IMR-90 (cell line): ENCODE data around the gene SERHL2. TPM values are rescaled to one million over a fixed set of nuclear protein-coding genes. Genes with fewer than 3 reads are reported as not detected.
"Not testable (repeated sequence)": the region's sequence is repeated elsewhere in the genome, so short reads cannot be mapped to it uniquely, and the experiment has no call there.

ENCODE experiments used
- ATAC-seq: fragments of 200-7000 bp; cut with Tn5 transposase; 2 replicates; pipeline ENCODE4 v1.9.1; 2020; ENCODE audit warnings: low read depth, mild to moderate bottlenecking, moderate library complexity
- BruUV-seq: library from RNA; stranded (reverse); fragments of 400-500 nt; replicated peaks from 2 replicates; lab custom pipeline; 2021; lab: Mats Ljungman, UMichigan
- CTCF ChIA-PET: fragments of 300-600 bp; formaldehyde crosslinking; extraction: SDS; loops from one replicate; lab custom pipeline; 2021; ENCODE audit warnings: antibody characterized with exemption; lab: Yijun Ruan, JAX
- POLR2A ChIA-PET: fragments of 300-600 bp; sonication (Branson Sonifier 250); formaldehyde crosslinking; loops from one replicate; lab custom pipeline; 2022; ENCODE audit warnings: antibody characterized with exemption; ENCODE audit not compliant: unreplicated experiment; lab: Charles Lee
- DNase-seq: peaks from one replicate; pipeline ENCODE4 v3.0.0; 2013
- H2AFZ ChIP-seq: replicated peaks from 2 replicates; pipeline ENCODE3; 2013; ENCODE audit warnings: low read length, mild to moderate bottlenecking; ENCODE audit not compliant: poor library complexity
- H2AK5ac ChIP-seq: 2 replicates; pipeline ENCODE4 v1.6.1; 2013; ENCODE audit warnings: low read depth, low read length, inconsistent platforms
- H2AK9ac ChIP-seq: replicated peaks from 2 replicates; pipeline ENCODE3; 2013; ENCODE audit warnings: mild to moderate bottlenecking, low read depth, low read length, moderate library complexity; ENCODE audit not compliant: poor library complexity
- H2BK120ac ChIP-seq: 2 replicates; pipeline ENCODE4 v1.6.1; 2013; ENCODE audit warnings: low read depth, low read length, inconsistent platforms
- H2BK15ac ChIP-seq: 3 replicates; pipeline ENCODE4 v1.6.1; 2013; ENCODE audit warnings: low read depth, low read length, inconsistent platforms
- H2BK20ac ChIP-seq: 2 replicates; pipeline ENCODE4 v1.6.1; 2013; ENCODE audit warnings: low read depth, mild to moderate bottlenecking, inconsistent platforms, low read length, moderate library complexity
- H2BK5ac ChIP-seq: 2 replicates; pipeline ENCODE4 v1.6.1; 2013; ENCODE audit warnings: mild to moderate bottlenecking, low read depth, low read length, inconsistent platforms; ENCODE audit not compliant: poor library complexity, severe bottlenecking
- H3K14ac ChIP-seq: replicated peaks from 2 replicates; pipeline ENCODE4 v1.6.1; 2013; ENCODE audit warnings: low read depth, low read length, inconsistent platforms
- H3K18ac ChIP-seq: 2 replicates; pipeline ENCODE4 v1.6.1; 2013; ENCODE audit warnings: low read depth, low read length, control low read depth
- H3K23ac ChIP-seq: 2 replicates; pipeline ENCODE4 v1.6.1; 2013; ENCODE audit warnings: low read depth, low read length, inconsistent platforms
- H3K27ac ChIP-seq: 2 replicates; pipeline ENCODE4 v1.5.1; 2013; ENCODE audit warnings: mild to moderate bottlenecking, control low read depth, low read length; ENCODE audit not compliant: insufficient read depth
- H3K27me3 ChIP-seq: 2 replicates; pipeline ENCODE4 v1.6.1; 2013; ENCODE audit warnings: low read length; ENCODE audit not compliant: control insufficient read depth, insufficient read depth
- H3K36me3 ChIP-seq: 2 replicates; pipeline ENCODE4 v1.6.1; 2013; ENCODE audit warnings: low read length, mixed read lengths; ENCODE audit not compliant: control insufficient read depth, insufficient read depth
- H3K4ac ChIP-seq: 2 replicates; pipeline ENCODE4 v1.6.1; 2013; ENCODE audit warnings: low read depth, low read length, inconsistent platforms
- H3K4me1 ChIP-seq: 2 replicates; pipeline ENCODE4 v1.6.1; 2013; ENCODE audit warnings: low read length, mixed read lengths; ENCODE audit not compliant: control insufficient read depth, insufficient read depth
- H3K4me2 ChIP-seq: 2 replicates; pipeline ENCODE4 v1.6.1; 2013; ENCODE audit warnings: low read depth, mild to moderate bottlenecking, control low read depth, low read length, moderate library complexity
- H3K4me3 ChIP-seq: 2 replicates; pipeline ENCODE4 v1.5.1; 2013; ENCODE audit warnings: low read depth, mild to moderate bottlenecking, control low read depth, low read length, moderate library complexity; ENCODE audit not compliant: insufficient read depth
- H3K56ac ChIP-seq: 2 replicates; pipeline ENCODE4 v1.6.1; 2013; ENCODE audit warnings: low read length, inconsistent platforms; ENCODE audit not compliant: insufficient read depth; ENCODE audit errors: extremely low read depth
- H3K79me1 ChIP-seq, 2 experiments: 2 replicates each; pipeline ENCODE4 v1.6.1; 2013; ENCODE audit warnings: low read length in 2 of 2, inconsistent platforms in 1 of 2, low read depth in 1 of 2
- H3K9ac ChIP-seq: 2 replicates; pipeline ENCODE4 v1.6.1; 2013; ENCODE audit warnings: low read depth, low read length, control low read depth
- H3K9me1 ChIP-seq: 2 replicates; pipeline ENCODE4 v1.6.1; 2013; ENCODE audit warnings: low read length, inconsistent platforms; ENCODE audit not compliant: insufficient read depth
- H3K9me3 ChIP-seq: 2 replicates; pipeline ENCODE4 v1.6.1; 2013; ENCODE audit warnings: low read length; ENCODE audit not compliant: control insufficient read depth, insufficient read depth
- H4K20me1 ChIP-seq: 2 replicates; pipeline ENCODE4 v1.6.1; 2013; ENCODE audit warnings: low read length, inconsistent platforms; ENCODE audit not compliant: insufficient read depth
- H4K5ac ChIP-seq: 2 replicates; pipeline ENCODE4 v1.6.1; 2013; ENCODE audit warnings: mild to moderate bottlenecking, low read depth, low read length, control low read depth
- H4K8ac ChIP-seq, 2 experiments: 2 replicates each; pipeline ENCODE4 v1.6.1; 2013; ENCODE audit warnings: low read depth in 2 of 2, low read length in 2 of 2, control low read depth in 1 of 2, inconsistent platforms in 1 of 2
- H4K91ac ChIP-seq: 2 replicates; pipeline ENCODE4 v1.6.1; 2013; ENCODE audit warnings: low read depth, low read length, inconsistent platforms; ENCODE audit not compliant: insufficient read depth
- CEBPB ChIP-seq: IDR thresholded peaks from 2 replicates; pipeline ENCODE4 v1.6.1; 2012; ENCODE audit warnings: low read depth, low read length, improper control_type of control experiment
- ELK1 ChIP-seq: fragments of 150-350 bp; IDR thresholded peaks from 2 replicates; pipeline ENCODE4 v1.6.1; 2016; ENCODE audit warnings: low read depth, mild to moderate bottlenecking, low read length, moderate library complexity, borderline replicate concordance
- MAZ ChIP-seq: IDR thresholded peaks from 2 replicates; pipeline ENCODE4 v1.6.1; 2012; ENCODE audit warnings: low read depth, mild to moderate bottlenecking, low read length, improper control_type of control experiment, moderate library complexity, borderline replicate concordance
- MXI1 ChIP-seq: IDR thresholded peaks from 2 replicates; pipeline ENCODE4 v1.6.1; 2012; ENCODE audit warnings: low read depth, mild to moderate bottlenecking, low read length, moderate library complexity, borderline replicate concordance
- RAD21 ChIP-seq: IDR thresholded peaks from 2 replicates; pipeline ENCODE4 v1.6.1; 2012; ENCODE audit warnings: low read length, improper control_type of control experiment
- RCOR1 ChIP-seq: IDR thresholded peaks from 2 replicates; pipeline ENCODE4 v1.6.1; 2012; ENCODE audit warnings: mild to moderate bottlenecking, low read length, improper control_type of control experiment; ENCODE audit not compliant: insufficient replicate concordance
- RFX5 ChIP-seq: IDR thresholded peaks from 2 replicates; pipeline ENCODE4 v1.8.0; 2012; ENCODE audit warnings: low read depth, mild to moderate bottlenecking, low read length, moderate library complexity
- whole genome bisulfite sequencing, 2 experiments: methylation state at CpG; one replicate each; pipeline versions ENCODE4 v1.1.5 to v1.1.7; 2013; ENCODE audit warnings: missing lambda C conversion rate in 2 of 2; ENCODE audit not compliant: insufficient read length in 1 of 2; ENCODE audit errors: extremely low coverage in 2 of 2; 5-methylcytosine and 5-hydroxymethylcytosine counted together
- dilution Hi-C: fragments of 300-500 bp; cut with HindIII; formaldehyde crosslinking; loops from one replicate; pipeline ENCODE4 v1.14.3; 2018; ENCODE audit warnings: low sequenced_read_pairs; ENCODE audit not compliant: unreplicated experiment
- in situ Hi-C: fragments of 300-500 bp; cut with MboI; formaldehyde crosslinking; loops from 3 replicates; pipeline ENCODE4 v1.14.3; 2019; ENCODE audit warnings: low sequenced_read_pairs, inconsistent platforms, mixed read lengths
- intact Hi-C: fragments of 100-400 bp; cut with micrococcal nuclease; formaldehyde crosslinking; loops from 2 replicates; pipeline ENCODE4 v1.10.0; 2022
- polyA plus RNA-seq, 3 experiments: library from polyadenylated mRNA; depleted of rRNA; stranded (reverse); fragments of >200 nt; gene quantifications; 2 replicates each; pipeline ENCODE4 v1.2.3, GENCODE V29; 2012; ENCODE audit warnings: low replicate concordance in 1 of 3
- total RNA-seq: library from RNA; depleted of rRNA; stranded (reverse); fragments of >200 nt; gene quantifications from 2 replicates; pipeline ENCODE4 v1.2.3, GENCODE V29; 2012

The SERHL2 gene
- total and polyA plus RNA-seq, 2 of the 4 experiments (the other 2 are of a cell fraction): 4.5 to 5.0 TPM

GRCh38 chr22:42604403-42604802, 50.6 kb downstream of the SERHL2 start:
- no peak overlapping the region for H2AK9ac ChIP-seq
- peaks cover 56% of the 10 kb centered on the region for H4K20me1 ChIP-seq
- in situ Hi-C loops (no loop called here), dilution Hi-C loops (no loop called here), intact Hi-C loops (no loop called here)
- peak; percentile 28 for DNase-seq
- ATAC-seq: peak; percentile 53
- no peak overlapping the region for H3K14ac ChIP-seq
- no peak overlapping the region for H4K91ac ChIP-seq
- no peaks in the 10 kb centered on the region for H3K9me3 ChIP-seq
- H3K18ac ChIP-seq: no peak overlapping the region
- no peak overlapping the region for H2BK120ac ChIP-seq
- no TSS peak for BruUV-seq
- POLR2A ChIA-PET: no interaction called here
- CTCF ChIA-PET: no interaction called here
- H2AK5ac ChIP-seq: no peak overlapping the region; the same call in 1 of the 2 replicates
- H3K56ac ChIP-seq: no peak overlapping the region
- 60% methylated on average over 1 of the region's 3 CpGs; no CpG with 5 or more reads in 1 of the 2 experiments for WGBS, 2 experiments
- H3K4me1 ChIP-seq: peaks cover 18% of the 10 kb centered on the region
- no peak overlapping the region for H3K4me3 ChIP-seq
- H4K8ac ChIP-seq: no peak overlapping the region
- H3K4me2 ChIP-seq: no peak overlapping the region
- H2BK20ac ChIP-seq: no peak overlapping the region
- no peak overlapping the region for H3K4ac ChIP-seq
- H3K23ac ChIP-seq: no peak overlapping the region
- TF ChIP-seq MXI1 (no peak), ELK1 (no peak), RFX5 (no peak), RCOR1 (no peak), MAZ (no peak), CEBPB (no peak), RAD21 (no peak)
- H2BK15ac ChIP-seq: no peak overlapping the region
- H3K9me1 ChIP-seq: peaks cover 20% of the 10 kb centered on the region
- H3K79me1 ChIP-seq: peaks cover 42 to 76% of the 10 kb centered on the region in 2 experiments
- no peak overlapping the region for H2AFZ ChIP-seq
- H4K5ac ChIP-seq: no peak overlapping the region
- H2BK5ac ChIP-seq: no peak overlapping the region
- no peak overlapping the region for H3K9ac ChIP-seq
- H3K36me3 ChIP-seq: peaks cover 25% of the 10 kb centered on the region
- no peak overlapping the region for H3K27ac ChIP-seq
- no peaks in the 10 kb centered on the region for H3K27me3 ChIP-seq

- H3K4ac ChIP-seq, H3K9ac ChIP-seq, H3K4me2 ChIP-seq, H3K56ac ChIP-seq, H3K4me3 ChIP-seq, H4K8ac ChIP-seq, CTCF ChIA-PET, H4K5ac ChIP-seq, H2AK5ac ChIP-seq, H3K27me3 ChIP-seq, H3K23ac ChIP-seq, dilution Hi-C loops, H3K9me3 ChIP-seq, H2BK15ac ChIP-seq, H2AFZ ChIP-seq, H2BK5ac ChIP-seq, H2BK20ac ChIP-seq, H2BK120ac ChIP-seq, H3K14ac ChIP-seq, H3K18ac ChIP-seq, DNase-seq, H2AK9ac ChIP-seq, in situ Hi-C loops, H4K91ac ChIP-seq, BruUV-seq, ATAC-seq, intact Hi-C loops, H3K27ac ChIP-seq: not testable (repeated sequence)
- Histone ChIP-seq H3K79me1 (peaks cover 28 to 82% of the 10 kb centered on the region in 2 experiments; a peak in 3 of 4 replicates), H3K9me1 (peaks cover 26% of the 10 kb centered on the region), H3K36me3 (peaks cover 13% of the 10 kb centered on the region), H4K20me1 (peaks cover 69% of the 10 kb centered on the region), H3K4me1 (peaks cover 30% of the 10 kb centered on the region)
- no CpG with 5 or more reads among the region's 31 CpGs for WGBS, 2 experiments
- POLR2A ChIA-PET: interaction anchor here (0.7 kb wide), 1 partner anchor 104 kb away, joined by 10 read pairs; no protein-coding TSS in a partner anchor
Observed at GRCh38 chr22:42607641-42608040, 53.9 kb downstream of the SERHL2 start.
